Fibroblast of the aortic adventitia (primary cell): ENCODE measurements around the gene CCDC92. TPM values are rescaled to one million over a fixed set of nuclear protein-coding genes. Genes with fewer than 3 reads are reported as not detected.

Experiments used
- DNase-seq: peaks from one replicate; pipeline ENCODE4 v3.0.0-alpha.2; 2010; ENCODE audit warnings: low read depth
- H3K4me3 ChIP-seq: 2 replicates; pipeline ENCODE4 v1.5.1; 2011; ENCODE audit warnings: low read depth, mild to moderate bottlenecking, control low read depth, low read length, moderate library complexity
- CTCF ChIP-seq: IDR thresholded peaks from 2 replicates; pipeline ENCODE4 v1.5.1; 2011; ENCODE audit warnings: mild to moderate bottlenecking, low read length, control low read depth, inconsistent platforms; ENCODE audit not compliant: insufficient read depth
- total RNA-seq: library from RNA; depleted of rRNA; stranded (reverse); fragments of >200 nt; gene quantifications from 2 replicates; pipeline ENCODE4 v1.2.3, GENCODE V29; 2012; ENCODE audit warnings: low replicate concordance

CCDC92 gene
- total RNA-seq, 1 donor: 22.7 TPM

- TF ChIP-seq CTCF: no peak
- no peak for DNase-seq
- H3K4me3 ChIP-seq: no peak overlapping the region
These were observed 9.6 kb upstream of the CCDC92 start for GRCh38 chr12:123982269-123982668.

GRCh38 chr12:123979566-123979965 is 6.9 kb upstream of the CCDC92 start:
- H3K4me3 ChIP-seq: no peak overlapping the region
- no peak for TF ChIP-seq CTCF

GRCh38 chr12:123976227-123976826 is 3.7 kb upstream of the CCDC92 start:
- no peak overlapping the region for H3K4me3 ChIP-seq
- no peak for DNase-seq
- no peak for TF ChIP-seq CTCF

More at GRCh38 chr12:123979566-123979965, 6.9 kb upstream of the CCDC92 start:
- no peak for DNase-seq

GRCh38 chr12:123973552-123974341 is 1.1 kb upstream of the CCDC92 start:
- peak overlapping the region; percentile 77 for H3K4me3 ChIP-seq
- TF ChIP-seq CTCF: no peak
- no peak for DNase-seq

- no peak for DNase-seq
- TF ChIP-seq CTCF: no peak
- peak overlapping the region; percentile 80 for H3K4me3 ChIP-seq
These were observed 718 bp downstream of the CCDC92 start for GRCh38 chr12:123971770-123972456.

GRCh38 chr12:123971449-123971769 is 1.2 kb downstream of the CCDC92 start:
- peak overlapping the region; percentile 80 for H3K4me3 ChIP-seq
- peak; percentile 60 for DNase-seq
- TF ChIP-seq CTCF: no peak
